ENCODE measurements around the gene ECSCR.
"Not testable (repeated sequence)": the region's sequence is repeated elsewhere in the genome, so short reads cannot be mapped to it uniquely, and the experiment has no call there.

GRCh38 chr5:139503879-139504278 is 41.3 kb upstream of the ECSCR start:
- TF ChIP-seq POLR2A, CTCF, POLR2AphosphoS5 (IDR thresholded peaks at IDR 0.05): not testable (repeated sequence)
